Esophagus mucosa (tissue), 1 donor: ENCODE measurements around the gene PMM2. TPM values are rescaled to one million over a fixed set of nuclear protein-coding genes. Genes with fewer than 3 reads are reported as not detected.
A peak's percentile ranks its signal among the peaks of the same experiment; 100 is the strongest.
"Not testable (repeated sequence)": the region's sequence is repeated elsewhere in the genome, so short reads cannot be mapped to it uniquely, and the experiment has no call there.

Experiments used
- ATAC-seq: fragments of 200-7000 bp; cut with Tn5 transposase; one replicate; pipeline ENCODE4 v1.9.1; 2020
- total RNA-seq: library from RNA; stranded (reverse); gene quantifications from one replicate; pipeline ENCODE4 v1.2.4, GENCODE V29; 2023
- donor health status: DM: yes; HTN: yes; CAD: no.

Gene PMM2
- 35.2 TPM for total RNA-seq

DNA sequence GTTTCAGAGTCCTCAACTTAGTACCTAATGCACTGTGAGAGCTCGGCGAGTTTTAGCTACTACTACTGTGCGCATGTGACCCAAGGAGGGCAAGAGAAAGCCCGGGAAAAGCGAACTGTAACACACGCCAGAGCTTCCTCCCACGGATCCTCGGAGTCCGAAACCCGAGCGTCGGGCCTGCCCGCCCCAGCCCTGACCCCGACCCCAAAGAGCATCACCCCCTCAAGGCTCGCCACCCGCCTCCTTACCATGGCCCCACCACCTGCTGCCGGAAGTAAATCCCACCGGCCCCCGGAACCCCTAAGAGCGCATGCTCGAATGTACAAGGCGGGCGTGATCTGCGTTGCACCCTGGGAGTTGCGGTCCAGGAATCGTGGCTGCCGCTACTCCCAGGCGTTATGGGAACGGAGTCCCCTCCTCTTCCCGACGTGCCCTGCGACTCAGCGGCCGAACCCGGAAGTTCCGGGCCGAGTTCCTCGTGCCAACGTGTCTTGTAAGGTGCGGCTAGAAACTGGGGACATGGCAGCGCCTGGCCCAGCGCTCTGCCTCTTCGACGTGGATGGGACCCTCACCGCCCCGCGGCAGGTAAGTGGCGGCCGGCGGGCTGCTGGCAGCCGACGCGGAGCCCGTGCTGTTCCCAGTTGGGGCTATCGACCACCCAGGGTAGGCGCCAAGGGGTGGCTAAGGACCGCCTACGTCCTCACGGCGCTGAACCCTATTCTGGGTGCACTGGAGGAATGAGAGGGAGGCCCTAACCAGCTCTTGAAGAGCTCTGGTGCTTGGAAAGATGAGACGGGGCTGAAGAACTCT lies at the start of gene PMM2, which contains the start of gene TMEM186:
PMM2 (plus strand) TSS at position 476 of the 810 bp plus-strand sequence; CDS start at position 520, 44 bp downstream.
TMEM186 (minus strand) TSS at position 276 of the 810 bp plus-strand sequence; CDS start at position 251, 25 bp downstream.
- peak; percentile 97 for ATAC-seq

DNA sequence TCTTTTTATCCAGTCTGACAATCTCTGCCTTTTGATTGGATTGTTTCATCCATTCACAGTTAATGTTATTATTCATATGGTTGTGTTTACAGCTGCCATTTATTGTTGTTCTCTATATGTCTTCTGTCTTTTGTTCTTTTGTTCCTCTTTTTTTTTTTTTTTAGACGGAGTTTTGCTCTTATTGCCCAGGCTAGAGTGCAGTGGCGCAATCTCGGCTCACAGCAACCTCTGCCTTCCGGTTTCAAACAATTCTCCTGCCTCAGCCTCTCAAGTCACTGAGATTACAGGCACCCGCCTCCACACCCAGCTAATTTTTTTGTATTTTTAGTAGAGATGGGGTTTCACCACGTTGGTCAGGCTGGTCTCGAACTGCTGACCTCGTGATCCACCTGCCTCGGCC lies 48.7 kb upstream of the PMM2 start:
- ATAC-seq, result not testable (repeated sequence)

- ATAC-seq, result peak; percentile 61
Measured at GRCh38 chr16:8751481-8752311, 45.9 kb upstream of the PMM2 start.

DNA sequence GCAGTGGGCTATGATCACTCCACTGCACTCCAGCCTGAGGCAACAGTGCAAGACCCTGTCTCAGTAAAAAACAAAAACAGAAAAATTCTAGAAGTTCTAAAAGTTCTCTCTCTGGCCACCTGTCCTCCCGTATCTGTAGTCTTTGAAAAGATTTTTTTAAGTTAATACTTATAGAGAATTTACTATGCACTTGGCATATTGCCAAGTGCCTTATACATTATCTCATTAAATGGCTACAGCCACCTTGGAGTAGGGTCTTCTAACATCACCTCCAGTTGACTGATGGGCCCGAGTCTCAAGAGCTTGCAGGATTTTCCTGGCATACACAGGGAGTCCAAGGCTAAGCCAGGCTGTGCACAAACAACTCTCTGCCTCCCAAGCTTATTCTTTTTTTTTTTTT lies 44.9 kb upstream of the PMM2 start:
- ATAC-seq, result no peak

DNA sequence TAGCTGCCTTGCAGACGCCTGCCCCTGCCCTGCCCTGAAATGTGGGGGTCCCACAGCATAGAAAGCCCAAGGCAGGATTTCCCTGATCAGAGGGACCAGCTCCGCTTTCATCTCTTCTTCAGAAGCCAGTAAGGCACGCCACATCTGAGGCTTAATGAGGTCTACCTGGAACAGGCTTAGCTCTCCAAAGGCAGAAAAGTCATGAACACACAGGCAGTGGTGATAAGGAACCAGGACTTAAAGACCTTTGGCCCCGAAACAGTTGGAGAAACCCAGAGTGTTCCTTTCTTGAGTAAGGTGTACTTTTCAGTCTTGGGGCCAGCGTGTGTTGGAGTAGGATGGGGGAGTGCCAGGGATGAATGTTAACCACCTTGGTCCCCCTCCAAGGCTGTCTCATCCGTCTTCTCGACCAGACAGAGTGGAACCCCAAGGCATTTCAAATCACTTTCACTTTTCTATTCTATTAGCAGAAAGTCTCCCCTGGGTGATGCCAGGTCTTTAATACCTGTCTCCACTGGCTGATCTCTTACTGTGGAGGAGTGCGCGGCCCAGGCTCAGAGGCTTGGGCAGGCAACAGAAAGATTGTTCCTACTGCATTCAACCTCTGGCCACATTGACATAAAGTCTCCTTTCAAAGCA lies 44.1 kb upstream of the PMM2 start:
- ATAC-seq, result no peak

GRCh38 chr16:8756755-8757154 lies 40.9 kb upstream of the PMM2 start:
- peak; percentile 58 for ATAC-seq

DNA sequence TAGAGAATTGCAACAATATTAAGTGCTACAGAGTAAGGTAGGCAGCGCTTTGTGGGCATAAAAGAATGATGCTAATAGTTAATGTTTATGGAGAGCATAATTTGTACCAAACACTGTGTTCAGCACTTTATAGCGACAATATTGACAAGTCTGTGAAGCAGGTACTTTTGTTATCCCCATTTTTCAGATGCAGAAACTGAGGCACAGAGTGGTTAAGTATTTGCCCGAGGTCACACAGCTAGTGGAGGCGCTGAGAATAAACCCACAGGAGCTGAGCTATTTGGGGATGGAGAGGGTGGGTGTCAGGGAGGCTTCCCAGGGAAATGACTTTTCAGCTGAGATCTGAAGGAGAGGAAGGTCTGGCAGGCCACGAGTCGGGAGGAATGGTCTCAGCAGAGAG lies 39.6 kb upstream of the PMM2 start:
- no peak for ATAC-seq

DNA sequence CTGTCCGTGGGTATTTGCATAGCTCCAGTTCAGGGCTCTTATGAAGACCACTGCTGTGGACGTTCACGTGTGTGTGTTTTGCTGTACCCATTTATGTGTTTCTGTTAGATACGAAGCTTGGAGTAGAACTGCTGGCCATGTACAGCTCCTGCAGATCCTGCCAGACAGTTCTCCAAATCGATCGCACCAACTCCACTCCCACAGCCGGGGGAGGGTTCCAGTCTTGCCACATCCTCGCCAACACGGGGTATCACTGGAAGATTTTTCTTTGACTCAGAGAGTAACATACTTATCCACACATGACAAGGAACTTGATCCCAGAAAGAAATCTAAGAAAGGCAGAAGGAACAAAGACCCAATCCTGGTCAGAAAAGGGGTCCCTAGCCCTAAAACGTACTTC lies 37.6 kb upstream of the PMM2 start:
- no peak for ATAC-seq

DNA sequence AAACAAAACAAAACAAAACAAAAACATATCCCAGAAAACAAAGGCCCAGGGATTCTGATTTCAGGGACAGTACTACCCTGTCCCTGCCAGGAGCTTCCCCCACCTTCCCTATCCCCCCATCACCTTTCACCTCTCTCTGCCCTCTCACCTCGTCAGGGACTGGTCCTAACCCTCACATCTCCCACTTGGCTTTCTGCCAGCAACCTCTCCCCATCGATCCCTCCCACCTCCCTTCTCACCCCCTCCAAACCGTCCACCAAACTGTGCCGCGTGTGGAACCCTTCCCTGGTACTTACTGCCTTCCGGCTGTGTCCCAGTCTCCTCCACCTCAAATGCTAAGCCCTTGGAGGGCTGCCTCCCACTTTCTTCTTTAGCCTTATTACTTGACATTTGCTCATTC lies 36.6 kb upstream of the PMM2 start:
- ATAC-seq, result no peak

- ATAC-seq, result no peak
Measured at GRCh38 chr16:8762254-8762653, 35.4 kb upstream of the PMM2 start.

DNA sequence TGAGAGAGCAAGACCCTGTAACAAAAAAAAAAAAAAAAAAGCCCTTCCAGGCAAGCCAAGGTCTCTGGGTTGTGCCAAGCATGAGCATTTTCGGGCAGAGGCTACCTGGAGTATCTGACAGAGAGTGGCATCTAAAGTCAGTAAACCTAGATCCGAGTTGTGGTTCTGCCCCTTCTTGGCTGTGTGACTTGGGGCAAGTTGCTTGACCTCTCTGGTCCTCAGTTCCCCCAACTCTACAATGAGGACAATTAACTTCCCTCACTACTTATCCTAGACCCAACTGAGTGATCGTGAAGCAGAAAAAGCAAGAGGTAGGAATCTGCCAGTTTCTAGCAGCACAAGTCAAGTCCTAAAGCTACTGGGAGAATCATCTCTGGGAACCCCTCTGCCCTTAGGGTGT lies 34.6 kb upstream of the PMM2 start:
- ATAC-seq, result no peak

- ATAC-seq, result no peak
Measured at GRCh38 chr16:8763899-8764298, 33.7 kb upstream of the PMM2 start.

DNA sequence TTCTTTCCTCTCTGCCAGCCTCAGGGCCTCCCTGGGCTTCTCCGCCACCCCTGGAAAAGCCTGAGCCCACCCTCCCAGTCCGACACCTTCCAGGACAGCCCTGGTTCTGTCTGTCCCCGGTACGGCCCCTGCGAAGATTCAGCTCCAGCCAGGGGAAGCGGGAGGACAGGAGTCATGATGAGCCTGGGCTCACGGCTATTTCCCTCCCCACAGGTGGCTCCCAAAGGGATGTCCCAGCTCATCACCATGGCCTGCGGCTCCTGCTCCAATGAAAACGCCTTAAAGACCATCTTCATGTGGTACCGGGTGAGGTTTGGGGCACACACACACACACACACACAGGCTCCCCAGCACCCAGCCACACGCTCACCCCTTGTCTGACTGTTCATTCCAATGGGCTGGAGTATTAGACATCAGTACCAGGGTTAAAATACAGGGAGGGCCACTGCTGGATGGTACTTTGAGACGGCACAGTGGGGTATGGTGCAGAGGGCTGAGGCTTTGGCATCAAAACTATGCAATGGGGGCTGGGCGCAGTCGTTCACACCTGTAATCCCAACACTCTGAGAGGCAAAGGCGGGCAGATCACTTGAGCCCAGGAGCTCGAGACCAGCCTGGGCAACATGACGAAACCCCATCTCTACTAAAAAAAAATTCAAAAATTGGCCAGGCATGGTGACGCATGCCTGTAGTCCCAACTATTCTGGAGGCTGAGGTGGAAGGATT lies 33.0 kb upstream of the PMM2 start:
- ATAC-seq, result no peak

GRCh38 chr16:8767176-8767575 lies 30.5 kb upstream of the PMM2 start:
- ATAC-seq, result no peak

GRCh38 chr16:8768283-8768682 lies 29.4 kb upstream of the PMM2 start:
- ATAC-seq, result no peak

GRCh38 chr16:8768692-8769091 lies 28.9 kb upstream of the PMM2 start:
- ATAC-seq, result no peak

DNA sequence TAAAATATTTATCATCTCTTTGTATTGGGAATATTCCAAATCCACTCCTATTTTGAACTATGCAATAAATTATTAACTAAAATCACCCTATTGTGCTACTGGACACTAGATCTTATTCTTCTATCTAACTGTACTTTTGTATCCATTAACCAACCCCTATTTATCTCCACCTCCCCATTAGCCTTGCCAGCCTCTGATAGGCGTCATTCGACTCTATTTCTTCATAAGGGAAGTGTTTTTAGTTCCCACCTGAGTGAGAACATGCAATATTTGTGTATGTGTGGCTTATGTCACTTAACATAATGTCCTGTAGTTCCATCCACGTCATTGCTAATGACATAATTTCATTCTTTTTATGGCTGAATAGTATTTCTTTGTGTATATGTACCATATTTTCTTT lies 24.1 kb upstream of the PMM2 start:
- ATAC-seq, result no peak

- no peak for ATAC-seq
Measured at GRCh38 chr16:8774208-8774607, 23.4 kb upstream of the PMM2 start.

DNA sequence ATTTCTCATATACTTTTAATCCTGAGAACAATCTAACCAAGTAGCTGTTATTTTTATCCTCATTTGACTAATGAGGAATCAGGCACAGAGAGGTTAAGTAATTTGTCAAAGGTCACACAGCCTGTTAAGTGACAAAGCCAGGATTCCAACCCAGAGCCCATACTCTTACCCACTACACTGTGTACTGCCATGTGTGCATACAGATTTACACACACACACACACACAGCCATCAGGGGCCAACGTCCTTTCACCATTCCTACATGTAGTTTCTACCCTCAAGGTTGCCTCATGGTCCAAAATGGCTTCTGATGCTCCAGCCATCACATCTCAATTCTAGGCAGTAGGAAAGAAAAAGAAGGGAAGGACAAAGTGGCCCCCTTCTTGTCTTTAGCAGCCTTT lies 22.3 kb upstream of the PMM2 start:
- ATAC-seq, result no peak

DNA sequence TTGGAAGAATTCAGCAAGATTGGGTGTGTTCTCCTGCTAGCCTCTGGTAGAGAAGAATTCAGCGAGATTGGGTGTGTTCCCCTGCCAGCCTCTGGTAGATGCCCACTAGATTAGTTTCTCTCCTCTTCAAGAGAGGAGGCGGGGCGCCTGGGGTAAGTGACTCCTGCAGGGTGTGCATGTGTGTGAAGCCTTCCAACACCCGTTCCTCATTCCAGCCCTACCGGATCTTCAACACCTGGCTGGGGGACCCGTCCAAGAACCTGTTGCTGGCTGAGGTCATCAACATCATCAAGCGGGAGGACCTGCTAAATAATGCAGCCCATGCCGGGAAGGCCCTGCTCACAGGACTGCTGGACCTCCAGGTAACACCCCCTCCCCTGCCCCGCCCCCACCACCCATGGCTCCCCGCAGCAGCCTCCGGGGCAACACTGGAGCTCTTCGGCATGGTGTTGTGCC lies 21.5 kb upstream of the PMM2 start:
- ATAC-seq, result peak; percentile 99

- ATAC-seq, result no peak
Measured at GRCh38 chr16:8777217-8777616, 20.4 kb upstream of the PMM2 start.

DNA sequence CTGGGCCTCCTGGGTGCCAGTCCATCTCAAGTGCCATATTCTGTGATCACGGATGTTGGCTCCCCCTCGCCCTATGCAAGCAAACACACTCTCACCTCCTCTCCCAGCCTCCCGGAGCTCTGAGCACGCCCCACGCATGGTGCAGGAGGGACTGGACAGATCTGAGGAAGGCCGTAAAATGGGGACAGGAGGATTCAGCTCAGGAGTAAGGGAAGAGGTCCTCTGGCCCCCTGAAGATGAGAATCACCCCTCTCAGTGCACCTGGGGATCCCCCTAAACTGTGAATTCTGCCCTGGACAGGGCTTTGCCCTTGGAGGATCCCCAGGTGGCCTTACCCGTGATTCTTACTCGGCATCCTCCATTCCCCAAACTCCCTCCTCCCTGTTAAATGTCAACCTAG lies 15.8 kb upstream of the PMM2 start:
- ATAC-seq, result no peak
